Breast epithelium (tissue), 3 donors: ENCODE measurements around the gene PIAS1.
"Not testable (repeated sequence)": the region's sequence is repeated elsewhere in the genome, so short reads cannot be mapped to it uniquely, and the experiment has no call there.

Source experiments
- CTCF ChIP-seq, 3 donors: fragments of 450-650 bp; IDR thresholded peaks; one replicate each; pipeline ENCODE4 v1.5.1; 2016 to 2017; ENCODE audit warnings: antibody characterized with exemption in 3 of 3, mild to moderate bottlenecking in 3 of 3, moderate library complexity in 3 of 3
- POLR2A ChIP-seq: fragments of 450-650 bp; IDR thresholded peaks from one replicate; pipeline ENCODE4 v1.6.1; 2016; ENCODE audit warnings: antibody characterized with exemption, mild to moderate bottlenecking, moderate library complexity
- POLR2AphosphoS5 ChIP-seq, 3 donors: sonication (generic); formaldehyde crosslinking; IDR thresholded peaks; one replicate each; pipeline ENCODE4 v1.6.1; 2017; ENCODE audit warnings: antibody characterized with exemption in 3 of 3

- TF ChIP-seq CTCF (IDR thresholded peaks at IDR 0.05); POLR2A; POLR2AphosphoS5 (IDR thresholded peaks at IDR 0.05): not testable (repeated sequence)
These were observed 46.5 kb upstream of the PIAS1 start for GRCh38 chr15:68007642-68008041.
